HuH-7.5 (cell line): Measurements from ENCODE around the gene RAPGEFL1.
"Not testable (repeated sequence)": the region's sequence is repeated elsewhere in the genome, so short reads cannot be mapped to it uniquely, and the experiment has no call there.

Experiments
- DNase-seq: peaks from one replicate; pipeline ENCODE4 v3.0.0; 2011; ENCODE audit warnings: low spot score

Gene RAPGEFL1

GRCh38 chr17:40209404-40210093, 32.3 kb downstream of the RAPGEFL1 start:
- DNase-seq, result no peak

DNA sequence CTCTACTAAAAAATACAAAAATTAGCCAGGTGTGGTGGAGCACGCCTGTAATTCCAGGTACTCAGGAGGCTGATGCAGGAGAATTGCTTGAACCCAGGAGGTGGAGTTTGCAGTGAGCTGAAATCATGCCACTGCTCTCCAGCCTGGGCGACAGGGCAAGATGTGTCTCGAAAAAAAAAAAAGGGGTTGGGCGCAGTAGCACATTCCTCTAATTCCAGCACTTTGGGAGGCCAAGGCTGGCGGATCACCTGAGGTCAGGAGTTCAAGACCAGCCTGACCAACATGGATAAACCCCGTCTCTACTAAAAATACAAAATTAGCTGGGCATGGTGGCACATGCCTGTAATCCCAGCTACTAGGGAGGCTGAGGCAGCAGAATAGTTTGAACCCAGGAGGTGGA, 36.6 kb downstream of the RAPGEFL1 start:
- DNase-seq, result not testable (repeated sequence)

DNA sequence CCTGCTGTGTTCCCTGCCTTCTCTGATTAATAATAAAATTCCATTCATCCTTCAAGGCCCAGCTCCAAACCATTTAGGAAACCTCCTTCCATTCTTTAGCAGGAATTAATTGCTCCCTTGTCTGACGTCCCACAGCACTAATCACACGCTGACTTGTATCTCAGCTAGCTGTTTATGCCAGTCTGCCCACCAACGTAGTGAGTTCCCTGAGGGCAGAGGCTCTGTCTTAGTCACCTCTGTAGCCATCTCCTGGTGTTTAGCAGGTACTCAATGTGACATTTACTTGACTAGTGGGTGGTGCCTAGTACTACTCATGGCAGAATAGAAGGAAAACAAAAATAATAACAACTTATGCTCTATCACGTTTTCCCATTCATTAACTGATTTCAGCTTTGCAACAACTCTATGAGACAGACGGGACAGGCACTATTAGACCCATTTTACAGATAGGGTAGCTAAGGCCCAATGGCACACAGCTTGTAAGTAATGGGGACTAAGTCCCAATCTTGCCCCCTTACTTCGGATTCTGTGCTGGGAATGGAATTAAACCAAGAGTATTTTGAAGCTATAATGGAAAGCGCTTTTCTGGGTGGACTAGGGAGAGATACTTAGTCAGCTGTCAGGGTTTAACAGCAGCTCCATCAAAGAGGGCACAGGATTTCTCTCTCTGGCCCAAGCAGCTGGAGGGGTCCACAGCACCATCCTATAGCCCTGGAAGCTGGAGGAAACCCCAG, 40.9 kb downstream of the RAPGEFL1 start:
- DNase-seq, result no peak

DNA sequence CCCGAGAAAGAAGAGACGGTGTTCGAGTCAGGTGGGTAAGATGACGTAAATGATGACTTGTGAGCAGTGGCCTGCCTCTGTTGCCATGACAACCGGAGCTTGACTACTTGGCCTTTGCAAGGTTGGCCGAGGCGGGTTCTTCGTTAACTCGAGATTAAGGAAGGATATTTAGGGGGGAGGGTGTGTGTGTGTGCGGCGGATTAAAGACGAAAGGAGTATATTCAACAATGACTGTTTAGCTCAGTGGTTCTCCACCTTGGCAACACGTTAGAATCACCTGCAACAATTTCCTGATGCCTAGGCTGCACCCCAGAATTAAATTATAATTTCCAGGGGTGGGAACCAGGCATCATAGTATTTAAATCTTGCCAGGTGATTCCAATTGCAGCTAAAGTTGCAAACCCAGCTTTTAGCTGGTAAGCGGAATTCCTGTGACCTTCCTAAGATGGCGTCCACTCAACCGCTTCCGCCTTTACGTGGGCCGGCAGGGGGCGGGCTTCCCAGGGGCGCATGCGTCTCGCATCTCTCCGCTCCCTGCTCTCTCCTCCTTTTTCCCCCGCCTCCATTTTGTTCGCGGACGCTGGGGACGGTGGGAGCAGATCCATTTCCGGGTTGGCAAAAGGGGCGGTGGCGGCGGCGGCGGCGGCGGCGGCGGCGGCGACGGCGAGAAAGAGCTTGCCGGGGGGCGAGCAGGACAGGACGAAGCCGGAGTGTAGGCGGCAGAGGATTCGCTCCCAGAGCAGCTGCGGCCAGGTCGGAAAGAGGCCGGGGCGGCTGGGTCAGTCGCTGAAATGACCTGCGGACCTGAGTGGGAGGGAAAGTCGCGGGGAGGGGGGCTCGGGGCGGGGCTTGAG, 41.7 kb downstream of the RAPGEFL1 start, which contains the start of gene WIPF2:
Gene WIPF2, plus strand, starts transcription at position 565 of the 854 bp plus-strand sequence. CDS start 37,156 bp downstream, outside the sequence.
- peak; percentile 81 for DNase-seq

DNA sequence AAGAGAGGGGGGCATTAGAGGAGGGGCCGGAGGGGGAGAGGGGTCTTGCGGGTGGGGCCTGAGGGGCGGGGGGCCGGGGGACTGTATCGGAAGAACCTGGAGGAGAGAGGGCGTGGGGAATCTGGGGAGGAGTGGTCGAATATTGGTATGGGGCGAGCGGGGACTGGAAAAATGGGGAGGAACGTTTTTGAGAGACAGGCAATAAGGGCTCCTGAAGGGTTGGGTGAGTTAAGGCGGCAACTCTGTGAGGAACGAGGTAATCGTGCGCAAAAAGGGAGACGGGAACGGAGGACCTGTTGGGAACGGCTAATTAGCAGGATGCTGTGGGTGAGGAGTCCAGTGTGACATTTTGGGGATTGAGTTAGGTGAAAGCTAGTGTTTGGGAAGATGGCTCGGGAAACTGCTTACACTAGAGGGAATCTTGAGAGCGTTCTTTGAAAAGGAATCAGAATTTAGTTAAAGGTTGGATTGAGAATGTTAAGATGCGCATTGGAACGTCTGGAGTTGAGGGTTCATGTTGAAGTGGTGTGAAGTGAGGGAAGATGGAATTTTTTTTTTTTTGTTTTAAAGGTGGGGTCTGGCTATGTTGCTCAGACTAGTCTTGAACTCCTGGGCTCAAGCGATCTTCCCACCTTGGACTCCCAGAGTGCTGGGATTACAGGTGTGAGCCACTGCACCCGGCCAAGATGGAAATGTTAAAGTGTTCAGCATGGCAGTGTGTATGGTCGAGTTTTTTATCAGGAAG, 42.5 kb downstream of the RAPGEFL1 start:
- peak; percentile 47 for DNase-seq

DNA sequence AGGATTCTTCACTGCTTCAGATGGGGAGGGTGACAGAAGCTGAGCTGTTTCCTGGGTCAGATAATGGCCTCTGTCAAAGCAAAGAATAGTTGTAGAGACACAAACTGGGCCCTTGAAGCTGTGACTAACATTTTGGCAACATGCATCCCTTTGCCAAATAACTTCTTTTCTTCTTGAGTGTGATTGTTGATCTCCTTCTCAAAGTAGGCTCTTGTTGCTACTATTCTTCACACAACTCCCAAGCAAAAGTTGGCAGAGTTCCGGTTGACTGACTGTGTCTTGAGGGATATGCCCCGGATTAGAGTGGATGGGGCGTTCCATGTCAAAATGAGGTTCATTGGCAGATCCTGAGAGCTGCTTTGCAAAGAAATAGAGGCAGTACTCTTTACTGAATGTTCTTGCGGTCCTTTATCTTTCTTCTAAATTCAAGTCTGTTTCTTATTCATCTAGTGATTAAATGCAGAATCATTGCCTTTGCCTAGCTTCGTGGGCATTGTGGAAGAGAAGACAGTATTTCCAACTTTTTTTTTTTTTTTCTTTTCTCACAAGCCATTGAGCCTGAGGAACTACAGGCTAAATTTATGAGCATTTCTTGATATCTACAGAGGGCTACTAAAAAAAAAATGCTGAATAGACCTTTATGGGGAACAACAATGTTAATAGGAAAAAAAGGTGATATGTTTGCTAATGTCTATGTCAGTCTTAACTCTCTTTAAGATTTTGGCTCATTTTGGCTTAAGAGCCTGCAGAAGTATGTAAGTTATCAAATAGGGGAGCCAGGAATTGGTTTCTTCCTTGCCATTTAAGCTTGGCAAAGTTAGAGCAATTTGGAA, 47.7 kb downstream of the RAPGEFL1 start:
- no peak for DNase-seq

GRCh38 chr17:40229146-40229545, 51.9 kb downstream of the RAPGEFL1 start:
- not testable (repeated sequence) for DNase-seq

- DNase-seq, result no peak
These were observed 53.4 kb downstream of the RAPGEFL1 start for GRCh38 chr17:40230670-40231069.

DNA sequence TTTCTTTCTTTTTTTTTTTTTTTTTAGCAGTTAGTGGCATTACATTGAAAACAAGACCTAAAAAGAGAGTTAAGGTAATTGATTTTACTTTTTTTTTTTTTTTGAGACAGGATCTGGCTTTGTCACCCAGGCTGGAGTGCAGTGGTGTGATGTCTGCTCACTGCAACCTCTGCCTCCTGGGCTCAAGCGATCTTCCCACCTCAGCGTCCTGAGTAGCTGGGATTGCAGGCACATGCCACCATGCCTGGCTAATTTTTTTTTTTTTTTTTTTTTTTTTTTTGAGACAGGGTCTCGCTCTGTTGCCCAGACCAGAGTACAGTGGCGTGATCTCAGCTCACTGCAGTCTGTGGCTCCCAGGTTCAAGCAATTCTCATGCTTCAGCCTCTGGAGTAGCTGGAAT, 54.7 kb downstream of the RAPGEFL1 start:
- DNase-seq, result not testable (repeated sequence)

- DNase-seq, result no peak
These were observed 64.1 kb downstream of the RAPGEFL1 start for GRCh38 chr17:40241252-40241834.

DNA sequence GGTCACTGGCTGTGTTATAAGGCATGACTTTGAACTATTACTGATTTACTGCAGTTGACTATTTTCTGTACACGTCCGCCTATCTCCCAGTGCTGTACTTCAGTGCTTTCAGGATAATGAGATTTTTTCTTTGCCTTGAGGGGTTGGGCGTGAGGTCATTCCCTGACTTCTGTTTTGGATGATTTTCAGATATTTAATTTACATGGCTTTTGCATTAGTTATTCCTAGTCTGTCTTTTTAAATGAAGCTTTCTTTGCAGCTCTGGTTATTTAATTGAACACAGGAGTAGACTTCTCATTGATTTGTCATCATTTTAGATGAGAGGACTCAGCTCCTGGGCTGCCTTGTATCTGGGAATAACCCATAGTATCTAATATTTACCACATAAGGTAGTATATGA, 65.5 kb downstream of the RAPGEFL1 start:
- DNase-seq, result no peak

- DNase-seq, result no peak
These were observed 66.5 kb downstream of the RAPGEFL1 start for GRCh38 chr17:40243761-40244160.

- no peak for DNase-seq
These were observed 67.0 kb downstream of the RAPGEFL1 start for GRCh38 chr17:40244255-40244654.
